Activated T-helper 1 cell treated with Interleukin-2 at 50 U/mL for 16 hours (primary cell): ENCODE results near the gene PDHX.

Source experiments
- DNase-seq: peaks from one replicate; pipeline ENCODE4 v3.0.0-alpha.2; 2020; ENCODE audit warnings: low read depth

PDHX gene

DNA sequence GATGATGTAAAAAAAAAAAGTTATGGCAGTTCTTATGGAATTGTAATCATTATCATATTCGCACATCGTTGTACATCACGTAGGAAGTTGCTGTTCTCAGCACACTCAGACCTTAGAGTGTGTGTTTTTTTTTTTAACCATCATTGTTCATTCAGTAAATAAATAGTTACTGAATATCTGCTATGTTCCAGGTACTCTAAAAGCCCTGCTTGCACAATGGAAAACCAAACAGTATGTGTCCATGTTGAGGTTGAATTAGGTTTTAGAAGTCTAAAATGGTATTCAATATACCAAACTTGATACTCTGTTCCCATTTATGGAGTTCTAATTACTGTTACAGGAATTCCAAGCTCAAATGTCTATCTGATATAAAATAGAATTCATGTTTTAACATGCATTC is 41.2 kb downstream of the PDHX start:
- DNase-seq = no peak

DNA sequence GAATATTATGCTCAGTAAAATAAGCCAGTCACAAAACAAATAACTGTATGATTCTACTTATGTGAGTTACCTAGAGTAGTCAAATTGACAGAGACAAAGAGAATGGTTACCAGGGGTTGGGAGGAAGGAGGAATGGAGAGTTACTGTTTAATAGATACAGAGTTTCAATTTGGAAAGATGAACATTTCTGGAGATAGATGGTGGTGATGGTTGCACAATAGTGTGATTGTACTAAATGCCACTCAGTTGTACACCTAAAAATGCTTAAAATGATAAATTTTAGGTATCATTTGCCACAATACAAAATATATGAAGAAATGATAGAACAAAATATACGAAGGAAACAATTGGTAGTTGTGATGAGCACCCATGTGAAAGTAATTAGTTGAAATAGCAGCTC is 43.4 kb downstream of the PDHX start:
- no peak for DNase-seq

DNA sequence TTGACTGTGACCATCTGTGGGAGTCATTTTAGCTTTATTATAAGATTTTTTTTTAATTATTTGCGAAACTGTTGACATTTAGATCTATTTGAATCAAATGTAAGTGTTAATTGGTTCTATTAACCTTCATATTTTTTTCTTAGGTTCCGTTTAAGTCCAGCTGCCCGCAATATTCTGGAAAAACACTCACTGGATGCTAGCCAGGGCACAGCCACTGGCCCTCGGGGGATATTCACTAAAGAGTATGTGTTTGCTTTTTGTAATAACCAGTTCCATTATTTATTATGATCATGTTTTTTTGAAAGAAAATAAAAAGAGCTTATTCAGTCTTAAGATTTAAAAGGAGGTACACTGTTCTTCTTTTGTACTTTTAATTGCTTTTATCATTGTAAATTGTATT is 43.9 kb downstream of the PDHX start:
- no peak for DNase-seq

DNA sequence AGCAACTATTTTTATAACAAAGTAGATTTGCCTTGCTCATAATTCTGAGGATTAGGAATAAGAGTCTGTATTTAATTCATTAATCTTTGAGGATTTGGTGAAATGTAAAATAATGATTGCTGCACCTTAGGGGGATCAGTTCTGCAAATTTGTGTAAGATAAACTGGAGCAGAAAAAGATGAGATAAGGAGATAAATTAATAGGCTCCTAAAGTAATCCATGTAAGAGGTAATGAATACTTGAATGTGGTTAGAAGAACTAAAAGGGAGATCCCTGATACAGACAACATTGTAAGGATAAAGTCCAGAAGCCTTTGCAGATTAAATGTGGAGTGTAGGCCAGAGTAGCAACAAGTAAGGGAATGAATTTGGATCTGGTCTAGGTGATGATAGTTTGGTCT is 45.6 kb downstream of the PDHX start:
- no peak for DNase-seq

DNA sequence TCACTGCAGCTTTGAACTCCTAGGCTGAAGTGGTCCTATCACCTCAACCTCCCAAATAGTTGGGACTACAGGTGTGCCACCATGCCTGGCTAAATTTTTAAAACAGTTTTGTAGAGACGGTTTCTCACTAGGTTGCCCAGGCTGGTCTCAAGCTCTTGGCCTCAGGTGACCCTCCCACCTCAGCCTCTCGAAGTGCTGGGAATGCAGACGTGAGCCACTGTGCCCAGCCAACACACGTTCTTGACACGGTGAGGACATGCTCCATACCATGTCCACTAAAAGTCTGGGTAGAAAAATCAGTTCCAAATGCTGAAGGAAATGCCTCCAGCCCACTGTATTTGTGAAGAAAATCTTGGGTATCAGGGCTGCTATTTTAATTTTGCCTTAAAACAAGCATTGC is 46.9 kb downstream of the PDHX start:
- DNase-seq = no peak

DNA sequence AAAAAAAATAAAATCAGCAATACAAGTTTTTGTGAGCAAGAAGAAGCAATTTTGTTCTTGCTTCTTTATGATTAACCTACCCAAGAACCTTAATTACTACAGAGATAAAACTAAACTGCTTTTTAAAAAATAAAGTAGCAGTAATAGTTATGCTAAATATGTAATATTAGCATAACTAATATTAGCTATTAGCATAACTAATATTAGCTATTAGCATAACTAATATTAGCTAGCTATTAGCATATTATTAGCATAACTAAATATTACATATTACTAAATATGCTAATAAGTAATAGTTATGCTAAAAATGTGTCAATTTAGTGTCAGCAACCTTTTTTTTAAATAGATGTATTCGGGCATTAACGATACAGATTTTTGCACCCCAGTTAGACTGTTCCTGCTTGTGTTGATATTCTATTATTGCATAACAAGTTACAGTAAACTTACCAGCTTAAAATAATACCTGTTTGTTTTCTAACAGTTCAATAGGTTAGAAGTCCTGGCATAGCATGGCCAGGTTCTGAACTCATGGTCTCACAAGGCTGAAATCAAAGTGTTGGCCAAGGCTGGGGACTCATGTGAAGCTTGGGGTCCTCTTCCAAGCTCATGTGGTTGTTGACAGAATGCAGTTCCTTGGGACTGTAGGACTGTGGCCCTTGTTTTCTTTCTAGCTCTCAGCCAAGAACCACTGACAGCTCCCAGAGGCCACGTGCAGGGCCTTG is 48.4 kb downstream of the PDHX start:
- no peak for DNase-seq

DNA sequence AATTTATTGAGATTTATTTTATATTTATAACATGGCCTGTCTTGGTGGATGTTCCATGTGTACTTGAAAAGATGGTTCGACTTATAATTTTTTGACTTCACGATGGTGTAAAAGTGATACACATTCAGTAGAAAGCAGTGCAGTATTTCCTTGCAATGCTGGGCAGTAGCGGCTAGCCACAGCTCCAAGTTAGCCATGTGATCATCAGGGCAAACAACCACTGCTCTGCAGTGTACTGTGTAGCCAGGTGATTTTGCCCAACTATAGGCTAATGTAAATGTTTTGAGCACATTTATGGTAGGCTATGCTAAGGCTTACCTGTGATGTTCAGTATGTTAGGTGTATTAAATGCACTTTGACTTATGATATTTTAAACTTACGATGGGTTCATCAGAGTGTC is 52.4 kb downstream of the PDHX start:
- no peak for DNase-seq

DNA sequence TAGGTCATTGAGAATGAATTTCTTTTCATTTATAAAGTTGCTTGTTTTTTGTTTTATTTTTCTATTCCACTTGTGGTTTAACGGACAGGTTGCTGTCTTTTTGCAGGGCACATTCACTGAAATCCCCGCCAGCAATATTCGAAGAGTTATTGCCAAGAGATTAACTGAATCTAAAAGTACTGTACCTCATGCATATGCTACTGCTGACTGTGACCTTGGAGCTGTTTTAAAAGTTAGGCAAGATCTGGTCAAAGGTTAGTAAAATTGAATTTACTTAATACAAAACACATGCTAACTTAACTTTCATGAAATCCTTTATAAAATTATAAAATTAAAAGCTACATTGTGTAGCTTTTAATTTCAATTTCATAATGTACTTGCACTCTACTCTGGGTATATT is 53.6 kb downstream of the PDHX start:
- DNase-seq = no peak

DNA sequence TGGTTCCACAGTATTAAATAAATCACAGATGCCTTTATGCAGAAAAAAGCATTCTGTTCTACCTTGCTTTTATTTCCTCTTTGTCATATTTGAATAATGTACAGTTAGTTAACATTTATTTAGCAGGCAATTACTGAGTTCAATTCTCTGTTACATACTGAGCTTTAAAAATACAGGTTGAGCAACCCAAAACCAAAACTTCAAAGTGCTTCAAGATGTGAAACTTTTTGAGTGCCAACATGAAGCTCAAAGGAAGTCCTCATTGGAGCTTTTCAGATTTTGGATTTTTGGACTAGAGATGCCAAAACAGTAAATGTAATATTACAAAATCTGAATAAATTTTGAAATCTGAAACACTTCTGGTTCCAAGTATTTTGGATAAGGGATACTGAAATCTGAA is 54.1 kb downstream of the PDHX start:
- no peak for DNase-seq

DNA sequence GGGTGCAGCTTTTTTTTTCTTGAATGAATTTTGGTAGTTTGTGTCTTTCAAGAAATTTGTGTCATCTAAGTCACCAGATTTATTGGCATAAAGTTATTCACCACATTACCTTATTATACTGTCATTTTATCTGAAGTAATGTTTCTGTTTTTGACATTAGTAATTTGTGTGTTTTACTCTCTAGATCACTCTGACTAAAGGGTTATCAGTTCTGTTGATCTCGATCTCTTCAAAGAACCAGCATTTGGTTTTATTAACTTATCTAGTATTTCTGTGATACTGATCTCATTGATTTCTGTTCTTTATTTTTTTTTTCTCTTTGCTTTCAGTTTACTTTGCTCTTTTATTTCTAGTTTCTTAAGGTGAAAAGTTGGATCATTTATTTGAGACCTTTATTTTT is 55.5 kb downstream of the PDHX start:
- DNase-seq = no peak

DNA sequence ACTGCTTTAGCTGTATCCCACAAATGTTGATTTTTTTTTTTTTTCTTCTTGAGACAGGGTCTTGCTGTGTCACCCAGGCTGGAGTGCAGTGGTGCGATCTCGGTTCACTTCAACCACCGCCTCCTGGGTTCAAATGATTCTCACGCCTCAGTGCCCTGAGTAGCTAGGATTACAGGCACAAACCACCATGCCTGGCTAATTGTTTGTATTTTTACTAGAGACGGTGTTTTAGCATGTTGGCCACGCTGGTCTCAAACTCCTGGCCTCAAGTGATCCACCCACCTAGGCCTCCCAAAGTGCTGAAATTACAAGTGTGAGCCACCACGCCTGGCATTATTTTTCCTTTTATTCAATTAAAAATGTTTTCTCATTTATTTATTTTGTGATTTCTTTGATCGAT is 55.9 kb downstream of the PDHX start:
- DNase-seq = no peak

DNA sequence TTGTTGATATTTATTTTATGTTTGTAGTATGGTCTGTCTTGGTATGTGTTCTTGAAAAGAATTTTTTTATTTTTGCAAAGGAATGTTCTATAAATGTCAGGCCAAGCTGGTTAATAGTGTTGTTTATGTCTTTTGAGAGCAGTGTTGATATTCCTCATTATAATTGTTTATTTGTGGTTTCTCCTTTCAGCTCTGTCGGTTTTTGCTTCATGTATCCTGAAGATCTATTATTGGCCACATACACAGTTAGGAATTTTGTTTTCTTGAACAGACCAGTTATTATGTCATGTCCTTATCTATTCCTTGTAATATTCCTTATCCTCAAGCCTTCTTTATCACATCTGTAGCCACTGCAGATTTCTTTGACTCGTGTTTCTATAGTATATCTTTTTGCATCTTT is 56.5 kb downstream of the PDHX start:
- DNase-seq = no peak

DNA sequence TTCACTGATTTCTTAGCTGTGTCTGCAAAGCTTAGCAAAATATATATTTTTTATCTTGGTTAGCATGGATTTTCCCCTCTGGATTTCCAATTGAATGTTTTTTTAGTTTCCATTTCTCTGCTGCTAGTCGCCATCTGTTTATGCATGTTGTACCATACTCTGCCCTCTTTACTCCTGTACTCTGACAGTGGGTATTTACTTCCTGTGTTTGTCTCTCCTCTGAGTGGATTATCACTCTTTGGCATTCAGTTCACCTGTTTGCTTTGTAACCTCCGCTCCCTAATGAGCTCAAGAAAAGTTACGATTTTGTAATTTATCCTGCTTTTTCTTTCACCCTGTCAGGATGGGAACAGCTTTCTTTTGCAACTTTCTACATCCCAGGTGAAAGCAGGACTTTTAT is 59.1 kb downstream of the PDHX start:
- no peak for DNase-seq

DNA sequence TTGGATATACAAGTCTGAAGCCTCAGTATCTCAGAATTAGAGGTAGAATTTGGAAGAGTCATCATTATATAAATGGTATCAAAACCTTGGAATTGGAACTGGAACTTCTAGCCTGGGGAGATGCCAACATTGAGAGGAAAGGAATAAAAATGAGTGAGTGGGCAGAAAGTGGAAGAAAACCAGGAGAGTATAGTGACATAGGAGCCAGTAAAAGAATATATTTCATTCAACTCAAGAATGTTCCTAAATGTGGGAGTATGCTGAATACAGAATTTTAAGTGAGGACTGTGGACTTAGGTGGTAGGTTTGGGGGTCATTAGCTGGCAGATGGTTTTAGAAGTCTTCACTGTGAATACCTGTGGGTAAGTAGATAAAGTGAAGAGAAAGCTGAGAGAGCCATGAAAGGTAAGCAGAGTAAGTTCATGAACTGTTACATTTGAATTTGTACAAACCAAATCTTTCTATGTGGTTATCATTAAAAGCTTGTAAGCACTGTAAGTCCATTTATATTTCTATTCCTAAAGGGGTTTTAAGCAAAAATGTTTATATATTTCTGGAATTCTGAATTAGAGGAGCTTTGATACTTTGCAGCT is 60.2 kb downstream of the PDHX start:
- DNase-seq = no peak

DNA sequence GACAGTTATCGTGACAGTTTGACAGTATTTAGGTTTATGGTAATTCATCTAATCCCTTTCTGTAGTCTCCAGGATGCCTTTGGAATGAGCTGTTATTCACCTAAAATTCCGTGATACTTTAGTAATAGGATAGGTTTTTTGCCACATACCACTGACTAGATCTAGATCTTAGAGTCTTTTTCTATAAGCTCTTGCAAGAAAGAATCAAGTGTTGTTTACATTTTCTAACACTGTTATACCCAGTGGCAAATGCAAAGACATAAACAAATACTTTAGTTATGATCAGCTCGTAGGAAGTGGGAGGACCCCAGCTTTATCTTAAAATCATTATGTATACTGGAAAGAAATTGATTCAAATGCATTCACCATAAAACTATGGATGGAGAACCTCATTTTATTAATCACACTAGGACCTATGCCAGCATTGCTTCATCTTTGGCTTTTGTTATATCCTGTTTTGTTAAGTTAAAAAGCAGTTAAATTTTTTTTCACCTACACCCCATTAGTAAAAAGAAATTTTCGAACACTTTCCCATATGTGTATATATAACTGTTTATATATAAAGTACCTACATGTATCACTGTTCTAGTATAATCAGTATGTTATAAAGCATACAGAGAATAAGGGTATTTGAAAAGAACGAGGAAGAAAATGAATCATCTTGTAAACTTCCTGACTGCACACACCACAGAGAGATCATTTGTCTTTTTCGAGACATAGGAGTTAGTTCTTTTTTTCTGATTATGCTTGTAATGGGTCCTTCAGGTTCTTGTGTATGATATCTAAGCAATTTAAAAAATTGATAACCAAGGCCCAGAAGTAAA is 60.9 kb downstream of the PDHX start:
- no peak for DNase-seq

DNA sequence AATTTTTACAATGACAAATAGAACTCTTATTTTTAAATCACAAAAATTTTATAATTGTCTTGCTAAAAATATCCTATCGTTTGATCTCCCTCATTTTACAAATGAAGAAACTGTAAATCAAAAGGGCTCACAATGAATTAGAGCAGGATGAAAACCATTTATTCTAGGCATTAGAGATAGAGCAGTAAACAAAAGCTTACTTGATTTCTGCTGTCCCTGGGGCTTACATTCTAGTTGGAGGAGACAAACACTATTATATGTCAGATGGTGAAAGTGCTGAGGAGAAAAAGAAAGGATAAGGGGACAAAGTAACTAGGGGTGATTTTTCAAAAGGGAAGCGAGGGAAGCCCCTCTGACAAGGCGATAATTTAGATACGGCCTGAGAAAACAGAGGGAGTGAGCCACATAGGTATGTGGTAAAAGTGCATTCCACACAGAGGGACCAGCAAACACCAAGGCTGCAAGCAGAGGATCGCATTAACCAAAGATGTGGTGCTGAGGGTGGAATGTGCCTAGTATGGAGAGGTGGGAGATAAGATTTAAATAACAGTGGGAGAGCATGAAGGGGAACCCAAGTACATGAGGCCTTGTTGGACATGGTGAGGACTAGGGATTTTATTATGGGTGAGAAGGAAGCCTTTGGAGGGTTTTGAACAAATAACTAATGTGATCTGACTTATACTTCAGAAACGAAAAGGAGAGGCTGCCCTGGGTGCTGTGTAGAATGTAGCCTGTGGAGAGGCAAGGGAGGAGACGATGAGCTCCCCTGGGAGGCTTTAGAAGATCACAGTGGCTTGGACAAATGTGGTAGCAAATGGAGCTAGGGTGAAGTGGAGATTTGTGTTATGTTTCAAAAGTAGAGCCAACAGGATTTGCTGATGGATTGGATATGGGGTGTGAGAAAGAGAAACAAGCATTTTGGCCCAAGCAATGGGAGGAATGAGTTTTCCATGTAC is 62.1 kb downstream of the PDHX start:
- no peak for DNase-seq

DNA sequence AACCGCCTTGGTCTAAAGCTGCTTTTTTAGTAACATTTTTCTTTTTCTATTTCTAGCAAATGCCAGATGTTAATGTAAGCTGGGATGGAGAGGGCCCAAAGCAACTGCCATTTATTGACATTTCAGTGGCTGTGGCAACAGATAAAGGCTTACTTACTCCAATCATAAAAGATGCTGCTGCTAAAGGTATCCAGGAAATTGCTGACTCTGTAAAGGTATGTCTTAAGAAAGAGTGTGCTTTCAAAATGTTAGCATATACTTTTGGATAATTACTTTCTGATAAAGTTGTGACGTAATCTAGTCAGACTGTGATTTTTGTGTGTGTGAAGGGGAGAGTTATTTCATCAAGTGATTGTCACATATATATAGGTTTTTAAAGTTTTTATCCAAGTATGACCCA is 68.1 kb downstream of the PDHX start:
- DNase-seq = no peak

DNA sequence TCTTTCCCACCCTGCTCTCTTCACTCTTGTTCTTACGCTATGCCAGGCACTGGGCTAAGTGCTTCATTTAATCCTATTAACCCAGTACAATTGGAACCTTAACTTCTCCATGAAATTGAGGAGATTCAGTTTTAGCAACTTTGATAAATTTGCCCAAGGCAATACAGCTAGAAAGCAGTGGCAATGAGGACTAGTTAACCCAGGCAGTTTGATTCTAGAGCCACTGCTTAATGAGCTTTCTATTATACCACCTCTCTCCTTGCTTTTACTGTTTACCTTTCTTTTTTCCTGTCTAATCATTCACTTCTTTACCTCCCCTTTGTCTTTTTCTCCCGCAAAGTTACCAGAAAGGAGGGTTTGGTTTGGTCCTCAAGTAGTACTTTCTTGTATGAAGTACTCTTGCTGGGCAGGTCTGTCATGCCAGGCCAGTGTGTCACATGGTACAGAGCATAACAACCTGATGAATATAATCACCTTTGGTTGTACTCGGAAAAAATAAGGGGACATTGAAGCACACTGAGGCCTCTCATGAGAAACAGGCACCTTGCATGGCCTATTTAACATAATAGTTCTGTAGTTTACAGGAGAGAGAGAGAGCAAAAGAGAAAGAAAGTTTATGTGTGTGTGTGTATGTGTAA is 70.6 kb downstream of the PDHX start:
- DNase-seq = no peak

DNA sequence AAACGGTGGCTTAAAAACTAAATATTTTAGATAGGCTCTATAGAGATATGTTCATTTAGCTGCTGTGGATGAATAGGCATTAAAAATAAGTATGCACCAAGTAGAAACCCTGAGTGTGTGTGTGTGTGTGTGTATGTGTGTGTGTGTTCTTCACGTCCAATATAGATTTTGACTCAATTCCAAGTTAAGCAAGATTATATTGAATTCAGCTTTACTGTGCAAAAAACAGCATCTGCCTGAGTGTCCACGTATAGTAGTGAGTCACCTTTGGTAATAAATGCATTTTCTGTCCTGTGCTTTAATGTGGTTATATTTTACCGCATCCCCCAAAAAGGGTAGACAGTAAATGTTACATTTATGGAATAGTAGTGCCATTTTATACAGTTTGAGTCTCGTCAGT is 71.2 kb downstream of the PDHX start:
- no peak for DNase-seq

DNA sequence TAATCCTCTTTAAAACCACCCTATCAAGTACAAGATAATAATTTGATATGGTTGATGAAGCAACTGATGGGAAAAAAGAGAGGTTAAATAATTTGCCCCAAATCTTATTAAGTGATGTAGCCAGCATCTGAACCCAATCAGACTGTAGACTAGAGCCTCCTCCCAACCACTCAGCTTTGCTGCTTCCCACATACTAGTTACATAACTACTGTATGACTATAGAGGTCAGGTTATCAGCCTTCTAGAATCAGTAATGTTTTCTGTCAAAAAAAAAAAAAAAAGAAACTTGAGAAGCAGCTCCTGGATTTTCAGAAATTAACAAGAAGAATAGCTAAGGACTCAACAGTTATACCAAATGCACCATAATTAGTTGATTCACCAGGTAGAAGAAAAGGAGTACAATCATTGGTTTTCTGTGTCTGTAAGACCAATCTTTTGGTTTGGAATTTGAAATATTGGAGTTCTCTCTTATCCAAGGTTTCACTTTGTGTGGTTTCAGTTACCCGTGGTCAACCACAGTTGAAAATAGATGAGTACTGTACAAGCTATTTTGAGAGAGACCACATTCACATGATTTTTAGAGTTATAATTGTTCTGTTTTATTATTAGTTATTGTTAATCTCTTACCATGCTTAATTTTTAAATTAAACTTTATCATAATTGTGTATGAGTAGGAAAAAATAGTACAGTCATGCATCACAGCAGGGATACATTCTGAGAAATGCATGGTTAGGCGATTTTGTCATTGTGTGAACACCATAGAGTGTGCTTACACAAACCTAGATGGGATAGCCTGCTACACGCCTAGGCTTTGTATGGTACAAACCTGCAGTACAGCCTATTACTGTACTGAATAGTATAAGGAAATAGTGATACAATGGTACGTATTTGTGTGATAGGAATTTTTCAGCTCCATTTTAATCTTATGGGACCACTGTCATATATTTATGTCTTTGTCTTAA is 72.2 kb downstream of the PDHX start:
- DNase-seq = no peak

DNA sequence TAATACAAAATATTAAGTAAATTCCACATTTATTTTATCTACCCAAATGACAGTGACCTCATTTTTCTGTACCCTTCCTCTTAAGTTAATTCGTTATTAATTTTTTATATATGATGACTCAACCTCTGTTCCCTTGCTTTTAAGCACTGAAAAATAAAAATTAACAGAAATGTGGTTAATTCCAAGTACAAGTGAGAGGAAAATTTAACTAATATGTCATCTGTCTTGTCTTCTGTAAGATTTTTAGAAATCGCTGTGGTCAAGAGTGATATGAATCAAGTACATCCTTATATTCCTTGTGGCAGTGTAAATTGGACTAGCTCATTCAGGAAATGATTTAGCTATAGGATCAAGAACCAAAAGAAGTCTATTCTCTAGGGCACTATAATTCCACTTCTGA is 74.5 kb downstream of the PDHX start:
- DNase-seq = no peak
